Ishikawa (cell line): ENCODE measurements around the gene BRWD1.

Source experiments
- CEBPB ChIP-seq: IDR thresholded peaks from 2 replicates; pipeline ENCODE4 v1.6.1; 2012
- CREB1 ChIP-seq: IDR thresholded peaks from 2 replicates; pipeline ENCODE4 v1.6.1; 2012; ENCODE audit warnings: low read depth
- EGR1 ChIP-seq: IDR thresholded peaks from 2 replicates; pipeline ENCODE4 v1.6.1; 2012
- EP300 ChIP-seq: IDR thresholded peaks from 2 replicates; pipeline ENCODE4 v1.6.1; 2012; ENCODE audit warnings: borderline replicate concordance
- FOXM1 ChIP-seq: IDR thresholded peaks from 2 replicates; pipeline ENCODE4 v1.6.1; 2012; ENCODE audit warnings: low read depth, borderline replicate concordance
- MAX ChIP-seq: IDR thresholded peaks from 2 replicates; pipeline ENCODE4 v1.6.1; 2012
- NFIC ChIP-seq: IDR thresholded peaks from 2 replicates; pipeline ENCODE4 v1.6.1; 2012
- RAD21 ChIP-seq: IDR thresholded peaks from 2 replicates; pipeline ENCODE4 v1.6.1; 2012; ENCODE audit warnings: low read depth
- TAF1 ChIP-seq: IDR thresholded peaks from 2 replicates; pipeline ENCODE4 v1.6.1; 2012; ENCODE audit warnings: low read depth, mild to moderate bottlenecking
- TCF12 ChIP-seq: IDR thresholded peaks from 2 replicates; pipeline ENCODE4 v1.6.1; 2012; ENCODE audit warnings: low read depth
- TEAD4 ChIP-seq: IDR thresholded peaks from 2 replicates; pipeline ENCODE4 v1.6.1; 2012
- USF1 ChIP-seq: IDR thresholded peaks from 2 replicates; pipeline ENCODE4 v1.6.1; 2012
- YY1 ChIP-seq: IDR thresholded peaks from 2 replicates; pipeline ENCODE4 v1.6.1; 2012; ENCODE audit warnings: low read depth
- ZBTB7A ChIP-seq: IDR thresholded peaks from 2 replicates; pipeline ENCODE4 v1.6.1; 2012; ENCODE audit warnings: low read depth
- TF ChIP-seq, protein P1 (sequence below): IDR thresholded peaks from 2 replicates; pipeline ENCODE4 v1.6.1; 2012; ENCODE audit warnings: low read depth, mild to moderate bottlenecking

BRWD1 gene

GRCh38 chr21:39188521-39189139, 124.8 kb downstream of the BRWD1 start:
- no peak for TF ChIP-seq EGR1
- TF ChIP-seq CEBPB, result no peak
- no peak for TF ChIP-seq YY1
- TF ChIP-seq TAF1, result no peak
- TF ChIP-seq TEAD4, result no peak
- TF ChIP-seq FOXM1, result no peak
- no peak for TF ChIP-seq MAX
- TF ChIP-seq, protein P1, sequence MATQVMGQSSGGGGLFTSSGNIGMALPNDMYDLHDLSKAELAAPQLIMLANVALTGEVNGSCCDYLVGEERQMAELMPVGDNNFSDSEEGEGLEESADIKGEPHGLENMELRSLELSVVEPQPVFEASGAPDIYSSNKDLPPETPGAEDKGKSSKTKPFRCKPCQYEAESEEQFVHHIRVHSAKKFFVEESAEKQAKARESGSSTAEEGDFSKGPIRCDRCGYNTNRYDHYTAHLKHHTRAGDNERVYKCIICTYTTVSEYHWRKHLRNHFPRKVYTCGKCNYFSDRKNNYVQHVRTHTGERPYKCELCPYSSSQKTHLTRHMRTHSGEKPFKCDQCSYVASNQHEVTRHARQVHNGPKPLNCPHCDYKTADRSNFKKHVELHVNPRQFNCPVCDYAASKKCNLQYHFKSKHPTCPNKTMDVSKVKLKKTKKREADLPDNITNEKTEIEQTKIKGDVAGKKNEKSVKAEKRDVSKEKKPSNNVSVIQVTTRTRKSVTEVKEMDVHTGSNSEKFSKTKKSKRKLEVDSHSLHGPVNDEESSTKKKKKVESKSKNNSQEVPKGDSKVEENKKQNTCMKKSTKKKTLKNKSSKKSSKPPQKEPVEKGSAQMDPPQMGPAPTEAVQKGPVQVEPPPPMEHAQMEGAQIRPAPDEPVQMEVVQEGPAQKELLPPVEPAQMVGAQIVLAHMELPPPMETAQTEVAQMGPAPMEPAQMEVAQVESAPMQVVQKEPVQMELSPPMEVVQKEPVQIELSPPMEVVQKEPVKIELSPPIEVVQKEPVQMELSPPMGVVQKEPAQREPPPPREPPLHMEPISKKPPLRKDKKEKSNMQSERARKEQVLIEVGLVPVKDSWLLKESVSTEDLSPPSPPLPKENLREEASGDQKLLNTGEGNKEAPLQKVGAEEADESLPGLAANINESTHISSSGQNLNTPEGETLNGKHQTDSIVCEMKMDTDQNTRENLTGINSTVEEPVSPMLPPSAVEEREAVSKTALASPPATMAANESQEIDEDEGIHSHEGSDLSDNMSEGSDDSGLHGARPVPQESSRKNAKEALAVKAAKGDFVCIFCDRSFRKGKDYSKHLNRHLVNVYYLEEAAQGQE, result no peak
- no peak for TF ChIP-seq ZBTB7A
- TF ChIP-seq EP300, result no peak
- no peak for TF ChIP-seq TCF12
- no peak for TF ChIP-seq CREB1

GRCh38 chr21:39187141-39187540, 126.3 kb downstream of the BRWD1 start:
- TF ChIP-seq EGR1 (no peak), TAF1 (no peak), CEBPB (no peak), YY1 (no peak), EP300 (no peak), CREB1 (no peak), FOXM1 (no peak), TEAD4 (no peak), MAX (no peak), USF1 (no peak), TCF12 (no peak), NFIC (no peak), ZBTB7A (no peak), RAD21 (no peak)
- TF ChIP-seq, protein P1, result no peak

- TF ChIP-seq TAF1 (no peak), TCF12 (no peak), ZBTB7A (no peak), EGR1 (no peak), USF1 (no peak), NFIC (no peak), CEBPB (no peak), TEAD4 (no peak), YY1 (no peak), FOXM1 (no peak), EP300 (no peak)
These were observed 126.8 kb downstream of the BRWD1 start for GRCh38 chr21:39186676-39187075.

GRCh38 chr21:39185157-39185556, 128.3 kb downstream of the BRWD1 start:
- TF ChIP-seq TAF1 (no peak), TEAD4 (no peak), EGR1 (no peak), CREB1 (no peak), USF1 (no peak), NFIC (no peak), TCF12 (no peak), FOXM1 (no peak), ZBTB7A (no peak), RAD21 (no peak), EP300 (no peak), YY1 (no peak), CEBPB (no peak), MAX (no peak)
- TF ChIP-seq, protein P1, result no peak
